AG09319 (cell line): Measurements from ENCODE around the gene PRKG1.

Source experiments
- DNase-seq: peaks from one replicate; pipeline ENCODE4 v3.0.0-alpha.2; 2010; ENCODE audit warnings: low read depth; ENCODE audit errors: extremely low read depth
- TF ChIP-seq, protein P1 (sequence below): IDR thresholded peaks from 2 replicates; pipeline ENCODE4 v1.5.1; 2011; ENCODE audit warnings: low read depth, mild to moderate bottlenecking, inconsistent platforms, low read length, moderate library complexity

Gene PRKG1

DNA sequence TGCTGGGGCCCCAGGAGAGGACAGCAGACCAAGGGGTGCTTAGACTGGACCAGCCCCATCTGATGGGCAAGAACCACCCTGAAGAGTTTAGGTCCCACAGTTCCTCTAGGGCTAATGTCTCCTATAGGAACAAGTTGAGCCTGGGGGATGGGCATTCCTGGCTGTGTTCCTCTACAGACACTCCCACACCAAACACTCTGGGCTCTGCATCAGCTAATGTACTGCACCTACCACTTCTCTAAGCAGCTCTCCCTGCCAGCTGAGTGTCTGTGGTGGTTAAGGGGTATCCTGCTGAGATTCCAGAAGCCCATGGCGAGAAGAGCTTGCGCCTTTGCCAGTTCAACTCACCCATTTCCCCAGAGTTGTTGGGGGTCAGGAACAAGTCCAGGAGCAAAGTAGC lies 909.2 kb downstream of the PRKG1 start:
- TF ChIP-seq, protein P1, sequence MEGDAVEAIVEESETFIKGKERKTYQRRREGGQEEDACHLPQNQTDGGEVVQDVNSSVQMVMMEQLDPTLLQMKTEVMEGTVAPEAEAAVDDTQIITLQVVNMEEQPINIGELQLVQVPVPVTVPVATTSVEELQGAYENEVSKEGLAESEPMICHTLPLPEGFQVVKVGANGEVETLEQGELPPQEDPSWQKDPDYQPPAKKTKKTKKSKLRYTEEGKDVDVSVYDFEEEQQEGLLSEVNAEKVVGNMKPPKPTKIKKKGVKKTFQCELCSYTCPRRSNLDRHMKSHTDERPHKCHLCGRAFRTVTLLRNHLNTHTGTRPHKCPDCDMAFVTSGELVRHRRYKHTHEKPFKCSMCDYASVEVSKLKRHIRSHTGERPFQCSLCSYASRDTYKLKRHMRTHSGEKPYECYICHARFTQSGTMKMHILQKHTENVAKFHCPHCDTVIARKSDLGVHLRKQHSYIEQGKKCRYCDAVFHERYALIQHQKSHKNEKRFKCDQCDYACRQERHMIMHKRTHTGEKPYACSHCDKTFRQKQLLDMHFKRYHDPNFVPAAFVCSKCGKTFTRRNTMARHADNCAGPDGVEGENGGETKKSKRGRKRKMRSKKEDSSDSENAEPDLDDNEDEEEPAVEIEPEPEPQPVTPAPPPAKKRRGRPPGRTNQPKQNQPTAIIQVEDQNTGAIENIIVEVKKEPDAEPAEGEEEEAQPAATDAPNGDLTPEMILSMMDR: no peak
- DNase-seq: no peak

DNA sequence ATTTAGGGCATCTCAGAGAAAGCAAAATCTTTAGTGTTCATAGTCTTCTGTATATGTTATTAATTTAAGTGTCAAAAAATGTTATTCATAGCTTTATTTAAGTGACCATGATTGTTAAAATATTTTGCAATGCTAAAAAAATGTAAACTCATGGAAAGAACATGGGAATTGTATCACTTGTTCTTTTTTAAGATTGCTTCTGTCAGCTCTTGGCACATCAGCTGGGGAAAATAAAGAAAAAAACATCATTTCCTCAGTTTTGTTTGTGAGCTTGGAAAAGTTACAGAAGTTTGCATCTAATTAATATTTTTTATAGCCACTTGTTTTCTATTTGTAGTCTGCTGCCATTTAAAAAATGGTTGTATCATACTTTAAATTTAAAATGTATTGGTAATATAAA lies 911.0 kb downstream of the PRKG1 start:
- DNase-seq: peak; percentile 37
- TF ChIP-seq, protein P1: no peak

DNA sequence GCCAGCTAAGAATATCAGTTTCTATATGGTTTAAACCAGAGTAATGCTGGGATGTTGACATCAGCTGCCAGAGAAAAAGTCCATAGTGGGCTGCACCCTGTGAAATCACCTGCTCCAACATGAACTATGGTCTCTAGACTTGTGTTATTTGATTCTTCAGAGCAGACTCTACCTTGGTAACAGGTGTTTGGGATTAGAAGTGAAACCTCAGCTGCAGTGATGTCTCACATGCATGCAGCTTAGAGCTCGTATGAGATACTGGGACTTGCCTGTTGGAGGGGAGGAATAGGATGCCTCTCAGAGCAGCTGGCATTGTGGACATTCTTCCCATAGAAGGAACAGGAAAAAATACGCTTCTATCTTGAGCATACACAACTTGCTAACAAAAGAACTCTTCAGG lies 912.2 kb downstream of the PRKG1 start:
- TF ChIP-seq, protein P1: no peak
- no peak for DNase-seq

DNA sequence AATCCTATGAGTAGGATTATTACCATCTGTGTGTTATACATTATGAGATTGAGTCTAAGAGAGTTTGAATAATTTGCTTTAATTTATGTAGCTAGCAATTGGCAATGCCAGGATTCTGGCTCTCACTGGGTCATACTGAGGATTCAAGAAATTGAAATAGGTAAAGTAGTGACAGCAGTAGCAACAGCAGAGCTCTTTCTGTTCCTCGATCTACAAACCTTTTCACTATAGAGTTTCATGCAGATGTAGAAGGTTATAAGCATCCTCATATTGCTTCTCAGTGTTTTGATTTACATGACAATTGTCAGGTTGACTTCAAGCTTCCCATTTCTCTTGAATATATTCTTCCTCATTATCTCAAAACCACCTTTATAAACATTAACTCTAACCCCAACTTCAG lies 919.2 kb downstream of the PRKG1 start:
- DNase-seq: no peak
- TF ChIP-seq, protein P1: no peak

DNA sequence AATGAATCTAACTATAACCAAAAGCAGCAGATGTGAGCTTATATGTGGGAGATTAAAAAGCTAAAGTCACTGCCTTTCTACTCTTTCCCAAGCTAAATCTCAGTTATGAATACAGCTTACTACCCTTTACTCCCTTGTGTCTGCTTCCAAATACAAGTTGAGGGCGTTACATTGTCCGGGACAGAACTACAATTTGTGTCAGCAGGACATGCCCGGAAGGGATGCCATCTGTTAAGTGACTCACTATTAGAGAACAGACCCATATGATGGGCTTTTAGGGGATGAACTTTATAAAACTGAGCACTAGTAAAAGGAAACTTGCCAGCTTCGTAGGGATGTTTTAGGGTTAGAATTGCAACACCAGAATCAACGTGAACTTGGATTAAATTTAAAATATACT lies 924.8 kb downstream of the PRKG1 start:
- DNase-seq: no peak
- TF ChIP-seq, protein P1: no peak

DNA sequence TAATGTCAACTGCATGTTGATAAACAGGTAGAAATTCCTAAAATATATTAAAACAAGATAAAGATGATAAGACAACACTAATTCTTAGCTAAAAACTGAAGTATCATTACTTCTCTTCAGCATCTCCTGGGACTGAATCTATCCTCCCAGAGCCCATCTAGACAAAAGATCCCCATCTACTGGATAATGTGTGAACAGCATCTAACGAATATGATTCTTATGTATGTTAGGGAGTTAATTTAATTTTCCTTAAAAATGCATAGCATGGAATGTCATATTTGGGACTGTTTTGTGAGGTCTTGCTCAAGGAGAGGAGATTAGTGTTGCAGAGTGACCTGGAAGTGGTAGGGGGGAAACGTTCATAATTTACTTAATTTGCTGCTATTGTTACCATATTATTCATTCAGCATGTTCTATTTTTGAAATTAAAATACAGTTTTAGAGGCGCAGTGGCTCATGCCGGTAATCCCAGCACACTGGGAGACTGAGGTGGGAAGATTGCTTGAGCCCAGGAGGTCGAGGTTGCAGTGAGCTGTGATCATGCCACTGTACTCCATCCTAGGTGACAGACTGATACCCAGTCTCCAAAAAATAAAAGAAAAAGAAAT lies 930.2 kb downstream of the PRKG1 start:
- DNase-seq: no peak
- TF ChIP-seq, protein P1: peak; percentile 72

DNA sequence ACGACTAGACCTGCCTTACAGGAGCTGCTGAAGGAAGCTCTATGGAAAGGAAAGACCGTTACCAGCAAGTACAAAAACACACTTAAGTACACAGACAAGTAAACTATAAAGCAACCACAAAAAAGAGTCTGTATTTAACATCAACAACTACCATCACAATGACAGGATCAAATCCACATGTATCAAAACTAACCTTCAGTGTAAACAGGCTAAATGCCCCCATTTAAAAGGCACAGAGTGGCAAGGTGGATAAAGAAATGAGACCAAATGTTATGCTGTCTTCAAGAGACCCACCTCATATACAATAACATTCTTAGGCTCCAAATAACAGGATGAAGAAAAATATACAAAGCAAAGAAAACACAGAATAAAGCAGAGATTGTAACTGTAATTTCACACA lies 932.8 kb downstream of the PRKG1 start:
- TF ChIP-seq, protein P1: no peak
- DNase-seq: no peak
